Lung (tissue), 12 donors: Measurements from ENCODE around the gene MRTFA. TPM values are rescaled to one million over a fixed set of nuclear protein-coding genes. Genes with fewer than 3 reads are reported as not detected.
A peak's percentile ranks its signal among the peaks of the same experiment; 100 is the strongest.

ENCODE experiments used
- ATAC-seq: fragments of 200-7000 bp; cut with Tn5 transposase; one replicate; pipeline ENCODE4 v1.9.1; 2020; ENCODE audit warnings: moderate number of reproducible peaks; ENCODE audit not compliant: insufficient read depth, low FRiP score
- DNase-seq, 3 donors: peaks; one replicate each; pipeline ENCODE4 v3.0.0-alpha.2; 2013 to 2017
- H3K27ac ChIP-seq, 2 donors: one replicate each; pipeline ENCODE4 v1.5.1; 2013; ENCODE audit warnings: mild to moderate bottlenecking in 2 of 2, moderate library complexity in 2 of 2, control low read depth in 1 of 2, inconsistent platforms in 1 of 2, low read depth in 1 of 2, low read length in 1 of 2
- H3K27me3 ChIP-seq, 3 donors: one replicate each; pipeline ENCODE4 v1.5.1; 2013; ENCODE audit warnings: low read length in 2 of 3; ENCODE audit not compliant: control insufficient read depth in 3 of 3, insufficient read depth in 3 of 3
- H3K36me3 ChIP-seq, 4 donors: one replicate each; pipeline ENCODE4 v1.5.1; 2013; ENCODE audit warnings: low read length in 4 of 4, mild to moderate bottlenecking in 1 of 4, moderate library complexity in 1 of 4; ENCODE audit not compliant: control insufficient read depth in 4 of 4, insufficient read depth in 4 of 4
- H3K4me1 ChIP-seq, 5 donors: one replicate each; pipeline ENCODE4 v1.5.1; 2013; ENCODE audit warnings: low read length in 5 of 5, mild to moderate bottlenecking in 2 of 5, moderate library complexity in 1 of 5; ENCODE audit not compliant: control insufficient read depth in 5 of 5, insufficient read depth in 5 of 5
- H3K4me3 ChIP-seq: one replicate; pipeline ENCODE4 v1.5.1; 2013; ENCODE audit warnings: mild to moderate bottlenecking, control low read depth, moderate library complexity
- H3K9ac ChIP-seq, 2 donors: one replicate each; pipeline ENCODE4 v1.5.1; 2013; ENCODE audit warnings: low read length in 2 of 2, control low read depth in 1 of 2; ENCODE audit not compliant: insufficient read depth in 1 of 2
- H3K9me3 ChIP-seq, 4 donors: one replicate each; pipeline ENCODE4 v1.5.1; 2013; ENCODE audit warnings: low read length in 3 of 4, mild to moderate bottlenecking in 1 of 4, moderate library complexity in 1 of 4; ENCODE audit not compliant: control insufficient read depth in 4 of 4, insufficient read depth in 3 of 4
- WGBS, 2 donors: extraction: QIAGEN DNeasy Blood & Tissue Kit; methylation state at CpG; one replicate each; pipeline ENCODE4 v1.1.7; 2013; 5-methylcytosine and 5-hydroxymethylcytosine counted together
- polyA plus RNA-seq, 2 donors: library from polyadenylated mRNA; stranded (reverse); fragments of 200-250 nt; gene quantifications; one replicate each; pipeline ENCODE4 v1.2.1, GENCODE V29; 2013
- total RNA-seq, 2 donors: library from RNA; depleted of rRNA in 1 of 2; stranded (reverse); fragments of >200 nt in 1 of 2; gene quantifications; one replicate each; pipeline ENCODE4 v1.2.1, GENCODE V29; 2014 to 2021
- TF ChIP-seq, protein P1 (sequence below): IDR thresholded peaks from 2 replicates; pipeline ENCODE4 v1.5.1; 2012; ENCODE audit warnings: mild to moderate bottlenecking; ENCODE audit errors: control extremely low read depth, extremely low read depth
- donor health status: control.
- donor health status: control.
- donor health status: Bipolar disorder and iron deficiency.
- donor health status: healthy.
- donor health status: DM: yes; HTN: yes; CAD: no.

MRTFA gene
- total and polyA plus RNA-seq, 4 donors, result 26.3 to 64.0 (median 40.1) TPM

DNA sequence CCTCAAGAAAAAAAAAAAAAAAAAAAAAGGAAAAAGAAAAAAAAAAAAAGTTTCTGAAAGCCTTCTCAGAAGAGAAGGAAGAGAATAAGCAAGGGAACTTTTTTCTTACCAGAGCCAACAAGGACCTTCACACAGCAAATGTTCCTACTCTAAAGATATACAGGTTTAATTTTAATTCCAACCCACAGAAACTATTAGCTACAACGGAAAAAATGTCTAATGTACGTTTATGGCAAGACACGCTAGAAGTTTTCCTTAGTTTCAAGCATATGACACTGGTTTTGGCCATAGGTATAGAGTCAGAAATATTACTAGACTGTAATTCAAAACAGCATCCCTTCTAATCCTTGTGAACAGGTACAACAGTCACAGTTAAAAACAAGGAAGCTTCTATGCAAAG is 120.1 kb downstream of the MRTFA start:
- Histone ChIP-seq H3K9ac (no peak overlapping the region), H3K27me3 (no peaks in the 10 kb centered on the region), H3K9me3 (no peaks in the 10 kb centered on the region), H3K36me3 (peaks cover 0 to 6% (median 0%) of the 10 kb centered on the region in 4 donors), H3K4me3 (no peak overlapping the region), H3K27ac (no peak overlapping the region), H3K4me1 (peaks cover 0 to 17% (median 12%) of the 10 kb centered on the region in 5 donors)
- 83 to 95% methylated on average over 3 of the region's 3 CpGs for WGBS, 2 donors
- TF ChIP-seq, protein P1, sequence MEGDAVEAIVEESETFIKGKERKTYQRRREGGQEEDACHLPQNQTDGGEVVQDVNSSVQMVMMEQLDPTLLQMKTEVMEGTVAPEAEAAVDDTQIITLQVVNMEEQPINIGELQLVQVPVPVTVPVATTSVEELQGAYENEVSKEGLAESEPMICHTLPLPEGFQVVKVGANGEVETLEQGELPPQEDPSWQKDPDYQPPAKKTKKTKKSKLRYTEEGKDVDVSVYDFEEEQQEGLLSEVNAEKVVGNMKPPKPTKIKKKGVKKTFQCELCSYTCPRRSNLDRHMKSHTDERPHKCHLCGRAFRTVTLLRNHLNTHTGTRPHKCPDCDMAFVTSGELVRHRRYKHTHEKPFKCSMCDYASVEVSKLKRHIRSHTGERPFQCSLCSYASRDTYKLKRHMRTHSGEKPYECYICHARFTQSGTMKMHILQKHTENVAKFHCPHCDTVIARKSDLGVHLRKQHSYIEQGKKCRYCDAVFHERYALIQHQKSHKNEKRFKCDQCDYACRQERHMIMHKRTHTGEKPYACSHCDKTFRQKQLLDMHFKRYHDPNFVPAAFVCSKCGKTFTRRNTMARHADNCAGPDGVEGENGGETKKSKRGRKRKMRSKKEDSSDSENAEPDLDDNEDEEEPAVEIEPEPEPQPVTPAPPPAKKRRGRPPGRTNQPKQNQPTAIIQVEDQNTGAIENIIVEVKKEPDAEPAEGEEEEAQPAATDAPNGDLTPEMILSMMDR, result no peak
- DNase-seq, result no peak
- ATAC-seq, result no peak

DNA sequence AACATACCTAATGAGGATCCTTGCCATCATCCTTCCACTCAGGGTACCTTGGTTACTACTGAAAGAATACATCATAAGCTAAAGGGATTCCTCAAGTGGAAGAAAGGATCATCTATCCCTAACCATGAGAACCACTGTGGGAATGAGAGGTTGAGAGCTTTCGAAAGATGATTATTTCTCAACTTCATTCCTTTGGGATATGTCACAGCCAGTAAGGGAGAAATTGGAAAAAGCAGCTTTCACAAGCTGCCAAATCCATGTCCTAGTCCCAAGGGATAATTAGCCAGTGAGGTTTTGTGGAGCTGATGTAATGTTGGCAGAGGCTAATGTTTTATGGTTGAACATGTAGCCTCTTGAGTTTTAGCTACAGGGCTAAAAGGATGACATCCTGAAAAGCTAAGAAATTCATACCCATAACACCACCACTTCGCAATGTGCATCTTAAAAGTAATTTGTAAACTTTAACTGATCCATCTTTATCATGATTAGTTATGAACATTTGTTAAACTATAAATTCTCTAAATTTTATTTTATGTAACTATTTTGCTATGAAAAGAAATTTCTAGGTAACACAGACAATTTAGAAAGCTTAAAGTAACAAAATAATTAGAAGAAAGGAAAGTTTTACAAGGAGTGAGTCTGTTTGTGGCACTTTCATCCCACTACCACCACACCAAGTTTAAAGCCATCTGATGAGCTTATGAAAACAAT is 123.9 kb downstream of the MRTFA start:
- 75 to 84% methylated on average over 2 of the region's 2 CpGs for WGBS, 2 donors
- ATAC-seq (peak; percentile 19), DNase-seq (peak; percentile 51 to 93 (median 91))
- TF ChIP-seq, protein P1, result no peak
- no peak overlapping the region for H3K4me3 ChIP-seq
- H3K36me3 ChIP-seq, result no peaks in the 10 kb centered on the region
- peak overlapping the region in 1 of 2 donors; percentile 58 for H3K27ac ChIP-seq
- no peaks in the 10 kb centered on the region for H3K9me3 ChIP-seq
- H3K9ac ChIP-seq, result peak overlapping the region in 1 of 2 donors; percentile 19
- H3K4me1 ChIP-seq, result peaks cover 0 to 52% (median 41%) of the 10 kb centered on the region in 5 donors
- H3K27me3 ChIP-seq, result no peaks in the 10 kb centered on the region

DNA sequence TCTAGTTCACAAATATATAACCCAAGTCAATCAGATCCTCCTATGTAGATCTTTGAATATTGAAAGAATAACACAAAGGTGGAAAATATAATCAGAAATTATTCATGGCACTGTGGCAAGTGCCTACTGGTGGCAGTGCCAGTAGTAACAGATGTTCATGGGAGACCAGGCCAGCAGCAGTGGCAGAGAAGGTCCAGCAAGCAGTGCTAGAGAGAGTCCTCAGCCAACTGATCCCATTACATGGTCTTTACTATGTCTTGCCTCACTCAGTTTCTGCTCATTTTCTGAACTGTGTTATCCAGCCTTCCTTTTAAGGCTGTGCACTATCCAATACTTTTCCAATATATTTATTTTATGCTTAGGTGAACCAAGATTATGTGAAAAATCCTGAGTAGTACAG is 124.9 kb downstream of the MRTFA start:
- peak in 1 of 3 donors; percentile 47 for DNase-seq
- TF ChIP-seq, protein P1, result no peak
- peaks cover 2 to 52% (median 41%) of the 10 kb centered on the region in 5 donors for H3K4me1 ChIP-seq
- no peaks in the 10 kb centered on the region for H3K27me3 ChIP-seq
- no peak for ATAC-seq
- H3K9me3 ChIP-seq, result no peaks in the 10 kb centered on the region
- no peak overlapping the region for H3K4me3 ChIP-seq
- peak overlapping the region in 1 of 2 donors; percentile 58 for H3K27ac ChIP-seq
- no peak overlapping the region for H3K9ac ChIP-seq
- H3K36me3 ChIP-seq, result no peaks in the 10 kb centered on the region
